GM23338 (cell line): ENCODE measurements around the gene RCL1. TPM values are rescaled to one million over a fixed set of nuclear protein-coding genes. Genes with fewer than 3 reads are reported as not detected.

Experiments
- ATAC-seq: fragments of 200-7000 bp; cut with Tn5 transposase; 3 replicates; pipeline ENCODE4 v1.9.1; 2020
- DNase-seq: peaks from one replicate; pipeline ENCODE4 v3.0.0-alpha.2; 2015; ENCODE audit warnings: low spot score
- H2AFZ ChIP-seq: fragments of 200-600 bp; sonication (generic); 2 replicates; pipeline ENCODE4 v1.8.0; 2016; ENCODE audit warnings: antibody characterized with exemption, mild to moderate bottlenecking, moderate library complexity
- H3F3A ChIP-seq: fragments of 200-600 bp; sonication (generic); replicated peaks from 2 replicates; pipeline ENCODE4 v1.8.0; 2017; ENCODE audit warnings: antibody characterized with exemption, mixed run types, low read depth
- H3K27ac ChIP-seq: fragments of 200-600 bp; sonication (generic); 2 replicates; pipeline ENCODE4 v1.6.1; 2016; ENCODE audit warnings: low read depth
- H3K27me3 ChIP-seq: fragments of 200-600 bp; sonication (generic); 2 replicates; pipeline ENCODE4 v1.8.0; 2016; ENCODE audit warnings: mild to moderate bottlenecking, mixed run types, moderate library complexity; ENCODE audit not compliant: insufficient read depth
- H3K36me3 ChIP-seq: fragments of 200-600 bp; sonication (generic); 2 replicates; pipeline ENCODE4 v1.8.0; 2016; ENCODE audit warnings: mild to moderate bottlenecking; ENCODE audit not compliant: insufficient read depth
- H3K4me1 ChIP-seq: fragments of 200-600 bp; sonication (generic); 2 replicates; pipeline ENCODE4 v1.8.0; 2016; ENCODE audit warnings: mild to moderate bottlenecking, moderate library complexity; ENCODE audit not compliant: insufficient read depth
- H3K4me2 ChIP-seq: fragments of 200-600 bp; sonication (generic); 2 replicates; pipeline ENCODE4 v1.7.1; 2017; ENCODE audit warnings: mixed run types
- H3K4me3 ChIP-seq: fragments of 200-600 bp; sonication (generic); 2 replicates; pipeline ENCODE4 v1.6.1; 2016; ENCODE audit warnings: mixed run types
- H3K79me2 ChIP-seq: fragments of 200-600 bp; sonication (generic); replicated peaks from 2 replicates; pipeline ENCODE4 v1.8.0; 2017; ENCODE audit warnings: mild to moderate bottlenecking; ENCODE audit not compliant: insufficient read depth
- H3K9me2 ChIP-seq: fragments of 200-600 bp; sonication (generic); 2 replicates; pipeline ENCODE4 v1.8.0; 2017; ENCODE audit not compliant: insufficient read depth
- H4K20me1 ChIP-seq: fragments of 200-600 bp; sonication (generic); replicated peaks from 2 replicates; pipeline ENCODE4 v1.8.0; 2017; ENCODE audit warnings: mild to moderate bottlenecking; ENCODE audit not compliant: insufficient read depth
- H3K27ac Mint-ChIP-seq: 2 replicates; pipeline ENCODE4 v1.8.0; 2020; ENCODE audit warnings: inconsistent platforms, mild to moderate bottlenecking, moderate library complexity, mixed read lengths
- H3K27me3 Mint-ChIP-seq: 3 replicates; pipeline ENCODE4 v1.8.0; 2022; ENCODE audit warnings: low read depth, mild to moderate bottlenecking, moderate library complexity, mixed read lengths, inconsistent platforms; ENCODE audit not compliant: insufficient read depth, poor library complexity
- H3K36me3 Mint-ChIP-seq: 3 replicates; pipeline ENCODE4 v1.8.0; 2021; ENCODE audit warnings: low read depth, mild to moderate bottlenecking, inconsistent platforms, moderate library complexity, mixed read lengths
- H3K4me1 Mint-ChIP-seq: 3 replicates; pipeline ENCODE4 v1.8.0; 2020; ENCODE audit warnings: mild to moderate bottlenecking, inconsistent platforms, mixed read lengths
- H3K4me3 Mint-ChIP-seq: 3 replicates; pipeline ENCODE4 v1.8.0; 2021; ENCODE audit warnings: moderate library complexity, mild to moderate bottlenecking, inconsistent platforms, mixed read lengths
- H3K9me3 Mint-ChIP-seq: 3 replicates; pipeline ENCODE4 v1.8.0; 2020; ENCODE audit warnings: moderate library complexity, mild to moderate bottlenecking, inconsistent platforms, mixed read lengths
- CREB1 ChIP-seq: fragments of 250-450 bp; sonication (Bioruptor Pico); IDR thresholded peaks from 2 replicates; pipeline ENCODE4 v1.5.0; 2020; ENCODE audit warnings: low read depth, mild to moderate bottlenecking, moderate library complexity
- CTCF ChIP-seq, 2 experiments: fragments of 200-600 bp in 1 of 2; sonication (generic) in 1 of 2; conservative IDR thresholded peaks; 2 replicates each; pipeline versions ENCODE4 v1.5.1 to v1.6.1; 2016 to 2017; ENCODE audit warnings: antibody characterized with exemption in 2 of 2, low read depth in 2 of 2, mild to moderate bottlenecking in 2 of 2, moderate library complexity in 1 of 2
- ETS1 ChIP-seq: IDR thresholded peaks from 2 replicates; pipeline ENCODE4 v1.6.1; 2016; ENCODE audit warnings: antibody characterized with exemption
- EZH2 ChIP-seq: fragments of 200-600 bp; sonication (generic); IDR thresholded peaks from one replicate; pipeline ENCODE4 v1.8.0; 2017; ENCODE audit warnings: antibody characterized with exemption, mild to moderate bottlenecking, low read depth; ENCODE audit not compliant: unreplicated experiment
- EZH2phosphoT487 ChIP-seq: fragments of 200-600 bp; sonication (generic); IDR thresholded peaks from one replicate; pipeline ENCODE4 v1.8.1; 2018; ENCODE audit warnings: antibody characterized with exemption; ENCODE audit not compliant: unreplicated experiment
- JUNB ChIP-seq: IDR thresholded peaks from one replicate; pipeline ENCODE4 v1.6.1; 2016; ENCODE audit warnings: antibody characterized with exemption; ENCODE audit not compliant: unreplicated experiment
- NANOG ChIP-seq: IDR thresholded peaks from 2 replicates; pipeline ENCODE4 v1.6.1; 2016; ENCODE audit warnings: antibody characterized with exemption, borderline replicate concordance
- STAT1 ChIP-seq: IDR thresholded peaks from one replicate; pipeline ENCODE4 v1.6.1; 2016; ENCODE audit warnings: antibody characterized with exemption; ENCODE audit not compliant: unreplicated experiment
- ZNF114 ChIP-seq: fragments of 250-450 bp; sonication (Bioruptor Pico); IDR thresholded peaks from 2 replicates; pipeline ENCODE4 v1.5.0; 2020; ENCODE audit warnings: mild to moderate bottlenecking, moderate library complexity
- ZNF331 ChIP-seq: fragments of 250-450 bp; sonication (Bioruptor Pico); IDR thresholded peaks from 2 replicates; pipeline ENCODE4 v1.5.0; 2020; ENCODE audit warnings: low read depth, mild to moderate bottlenecking, moderate library complexity
- ZNF462 ChIP-seq: fragments of 250-450 bp; sonication (Bioruptor Pico); IDR thresholded peaks from 2 replicates; pipeline ENCODE4 v1.5.0; 2020; ENCODE audit warnings: mild to moderate bottlenecking, moderate library complexity
- polyA plus RNA-seq: library from polyadenylated mRNA; unstranded; fragments of >200 nt; fragmentation: Nextera tagmentation; extraction: Ambion mirVana; gene quantifications from 2 replicates; pipeline ENCODE4 v1.2.1, GENCODE V29; 2016
- total RNA-seq: library from RNA; depleted of rRNA; stranded (reverse); fragments of >200 nt; shearing (Covaris generic); gene quantifications from 2 replicates; pipeline ENCODE4 v1.2.3, GENCODE V29; 2014

Gene RCL1
- total and polyA plus RNA-seq, 2 experiments from 2014 or later = 19.3 to 41.2 TPM

GRCh38 chr9:4887556-4887955 lies 94.8 kb downstream of the RCL1 start (continued):
- no peak for TF ChIP-seq ZNF462
- TF ChIP-seq NANOG = no peak
- TF ChIP-seq ZNF114 = no peak
- TF ChIP-seq STAT1 = no peak
- TF ChIP-seq EZH2phosphoT487 = no peak
- TF ChIP-seq JUNB = no peak
- no peak for TF ChIP-seq CREB1 (CRISPR knock-in tag)
- no peak for TF ChIP-seq EZH2
- no peak for TF ChIP-seq ZNF331 (CRISPR knock-in tag)
- no peak for TF ChIP-seq ETS1

GRCh38 chr9:4890242-4890641 lies 97.5 kb downstream of the RCL1 start:
- ATAC-seq (no peak), DNase-seq (no peak)
- Mint-ChIP-seq H3K4me3 (no peak overlapping the region), H3K27me3 (no peaks in the 10 kb centered on the region), H3K4me1 (no peaks in the 10 kb centered on the region), H3K9me3 (no peaks in the 10 kb centered on the region; the same call in 2 of the 3 replicates), H3K27ac (no peak overlapping the region), H3K36me3 (no peaks in the 10 kb centered on the region)
- Histone ChIP-seq H3F3A (no peaks in the 10 kb centered on the region), H3K4me1 (peaks cover 8% of the 10 kb centered on the region), H3K79me2 (no peaks in the 10 kb centered on the region), H3K27ac (no peak overlapping the region), H3K4me2 (no peak overlapping the region), H2AFZ (no peak overlapping the region), H3K36me3 (no peaks in the 10 kb centered on the region), H3K4me3 (no peak overlapping the region), H3K27me3 (no peaks in the 10 kb centered on the region), H4K20me1 (no peaks in the 10 kb centered on the region; the same call in 1 of the 2 replicates), H3K9me2 (peaks cover 4% of the 10 kb centered on the region; the same call in 1 of the 2 replicates)
- no peak for TF ChIP-seq CREB1 (CRISPR knock-in tag)
- TF ChIP-seq CTCF (conservative IDR thresholded peaks at IDR 0.05; ENCODE audit: low read depth in 2 of 2) = no peak
- no peak for TF ChIP-seq STAT1
